Hematopoietic multipotent progenitor cell treated with erythropoietin and hydrocortisone succinate and interleukin-3 and kit ligand, for 17 days (in vitro differentiated cells): ENCODE results near the gene CATSPER3.

Experiments used
- DNase-seq: peaks from one replicate; pipeline ENCODE4 v3.0.0-alpha.2; 2015; ENCODE audit warnings: low spot score

Gene CATSPER3

GRCh38 chr5:135042595-135042994, 74.9 kb downstream of the CATSPER3 start:
- no peak for DNase-seq

GRCh38 chr5:135045488-135045887, 77.8 kb downstream of the CATSPER3 start:
- no peak for DNase-seq

GRCh38 chr5:135046661-135047346, 79.1 kb downstream of the CATSPER3 start:
- no peak for DNase-seq

GRCh38 chr5:135047347-135047695, 79.6 kb downstream of the CATSPER3 start:
- DNase-seq, result no peak

- no peak for DNase-seq
Observed at GRCh38 chr5:135048286-135048685, 80.6 kb downstream of the CATSPER3 start.

- DNase-seq, result no peak
Observed at GRCh38 chr5:135048930-135049329, 81.2 kb downstream of the CATSPER3 start.

GRCh38 chr5:135050244-135050767, 82.6 kb downstream of the CATSPER3 start:
- DNase-seq, result no peak

GRCh38 chr5:135051399-135051798, 83.7 kb downstream of the CATSPER3 start:
- DNase-seq, result no peak

GRCh38 chr5:135051872-135052271, 84.2 kb downstream of the CATSPER3 start:
- DNase-seq, result no peak

GRCh38 chr5:135052511-135053145, 84.9 kb downstream of the CATSPER3 start:
- DNase-seq, result no peak

GRCh38 chr5:135053278-135053677, 85.6 kb downstream of the CATSPER3 start:
- DNase-seq, result no peak

GRCh38 chr5:135053989-135054388, 86.3 kb downstream of the CATSPER3 start:
- DNase-seq, result no peak

GRCh38 chr5:135054546-135054945, 86.8 kb downstream of the CATSPER3 start:
- no peak for DNase-seq

- no peak for DNase-seq
Observed at GRCh38 chr5:135055396-135055795, 87.7 kb downstream of the CATSPER3 start.

- no peak for DNase-seq
Observed at GRCh38 chr5:135056316-135057030, 88.8 kb downstream of the CATSPER3 start.

GRCh38 chr5:135057233-135057632, 89.5 kb downstream of the CATSPER3 start:
- no peak for DNase-seq

GRCh38 chr5:135058331-135058732, 90.6 kb downstream of the CATSPER3 start:
- DNase-seq, result no peak

- DNase-seq, result no peak
Observed at GRCh38 chr5:135059000-135059923, 91.6 kb downstream of the CATSPER3 start.

GRCh38 chr5:135060021-135060420, 92.3 kb downstream of the CATSPER3 start:
- DNase-seq, result no peak

GRCh38 chr5:135061001-135061400, 93.3 kb downstream of the CATSPER3 start:
- DNase-seq, result no peak
